HepG2 (cell line): ENCODE measurements around the gene SIRPA. TPM values are rescaled to one million over a fixed set of nuclear protein-coding genes. Genes with fewer than 3 reads are reported as not detected.

ENCODE experiments used
- ATAC-seq: fragments of 200-7000 bp; cut with Tn5 transposase; 3 replicates; pipeline ENCODE4 v1.9.1; 2020; ENCODE audit warnings: mild to moderate bottlenecking, moderate library complexity
- BruUV-seq: library from RNA; stranded (reverse); fragments of 400-500 nt; replicated peaks from 2 replicates; lab custom pipeline; 2021; lab: Mats Ljungman, UMichigan
- CTCF ChIA-PET: fragments of 300-600 bp; formaldehyde crosslinking; extraction: SDS; loops from one replicate; lab custom pipeline; 2021; ENCODE audit warnings: low total read pairs, inconsistent platforms, low intra/inter-chr PET ratio; lab: Yijun Ruan, JAX
- POLR2A ChIA-PET: fragments of 350-600 bp; sonication (Branson Sonifier 250); formaldehyde crosslinking; loops from one replicate; lab custom pipeline; 2020; ENCODE audit warnings: antibody characterized with exemption, inconsistent platforms; lab: Yijun Ruan, JAX
- DNase-seq: peaks from one replicate; pipeline ENCODE4 v3.0.0-alpha.2; 2015; ENCODE audit warnings: low spot score
- FAIRE-seq: peaks from 3 replicates; lab custom pipeline; 2011; peaks lifted over from hg19 to GRCh38; lab: Jason Lieb, UNC
- H2AFZ ChIP-seq: one replicate; pipeline ENCODE4 v1.6.1; 2011; ENCODE audit warnings: low read length, inconsistent platforms
- H3K27ac ChIP-seq: fragments of 300-600 bp; 3 replicates; pipeline ENCODE4 v1.8.0; 2011; ENCODE audit warnings: mixed run types, mild to moderate bottlenecking, mixed read lengths, low read length, inconsistent platforms; ENCODE audit not compliant: insufficient read depth; ENCODE audit errors: extremely low read length
- H3K27me3 ChIP-seq, 2 experiments: fragments of 200-600 bp in 1 of 2; 2 replicates in 1 of 2; 3 replicates in 1 of 2; pipeline versions ENCODE4 v1.6.0 to v1.8.0; 2011; ENCODE audit warnings: low read length in 2 of 2, mild to moderate bottlenecking in 2 of 2, moderate library complexity in 2 of 2, inconsistent platforms in 1 of 2; ENCODE audit not compliant: insufficient read depth in 2 of 2, control insufficient read depth in 1 of 2
- H3K36me3 ChIP-seq, 2 experiments: fragments of 200-600 bp in 1 of 2; replicated peaks in 1 of 2; 2 replicates in 1 of 2; 3 replicates in 1 of 2; pipeline versions ENCODE4 v1.5.1 to v1.8.0; 2011; ENCODE audit warnings: low read length in 2 of 2, inconsistent platforms in 1 of 2; ENCODE audit not compliant: insufficient read depth in 2 of 2, control insufficient read depth in 1 of 2
- H3K4me1 ChIP-seq: 2 replicates; pipeline ENCODE4 v1.5.1; 2012; ENCODE audit warnings: low read length, inconsistent platforms; ENCODE audit not compliant: insufficient read depth
- H3K4me2 ChIP-seq: 2 replicates; pipeline ENCODE4 v1.6.0; 2011; ENCODE audit warnings: low read depth, low read length, inconsistent platforms
- H3K4me3 ChIP-seq, 3 experiments: fragments of 200-600 bp in 1 of 3; sonication (generic), shearing (Covaris generic) in 1 of 3; replicated peaks in 1 of 3; 2 replicates each; pipeline ENCODE4 v1.5.1; 2011 to 2016; ENCODE audit warnings: low read length in 3 of 3, inconsistent platforms in 2 of 3, low read depth in 2 of 3, mild to moderate bottlenecking in 2 of 3, control low read depth in 1 of 3, mixed read lengths in 1 of 3; ENCODE audit not compliant: insufficient read depth in 1 of 3
- H3K79me2 ChIP-seq: one replicate; pipeline ENCODE4 v1.6.1; 2011; ENCODE audit warnings: low read length, inconsistent platforms; ENCODE audit not compliant: insufficient read depth
- H3K9ac ChIP-seq: 2 replicates; pipeline ENCODE4 v1.6.0; 2011; ENCODE audit warnings: mild to moderate bottlenecking, low read depth, low read length, inconsistent platforms; ENCODE audit not compliant: insufficient read depth
- H3K9me3 ChIP-seq: 2 replicates; pipeline ENCODE4 v1.5.1; 2012; ENCODE audit warnings: mild to moderate bottlenecking, low read length
- H4K20me1 ChIP-seq: 2 replicates; pipeline ENCODE4 v1.6.0; 2011; ENCODE audit warnings: inconsistent platforms, mild to moderate bottlenecking, low read length, moderate library complexity; ENCODE audit not compliant: insufficient read depth
- ATF1 ChIP-seq: IDR thresholded peaks from 2 replicates; pipeline ENCODE4 v1.6.1; 2016; ENCODE audit warnings: mild to moderate bottlenecking, control low read depth
- CBX2 ChIP-seq, 2 experiments: fragments of 200-600 bp in 1 of 2; sonication (generic); formaldehyde crosslinking in 1 of 2; IDR thresholded peaks; 2 replicates each; pipeline versions ENCODE4 v1.7.0 to v1.8.1; 2018 to 2022; ENCODE audit warnings: low read depth in 2 of 2, low read length in 1 of 2, mild to moderate bottlenecking in 1 of 2, missing genetic modification reagents in 1 of 2
- CHD4 ChIP-seq: fragments of 200-600 bp; sonication (generic); IDR thresholded peaks from 2 replicates; pipeline ENCODE4 v1.7.0; 2017; ENCODE audit warnings: mild to moderate bottlenecking, low read length, borderline replicate concordance
- EHMT2 ChIP-seq: fragments of 200-600 bp; sonication (generic); IDR thresholded peaks from 2 replicates; pipeline ENCODE4 v1.7.0; 2017; ENCODE audit warnings: antibody characterized with exemption, low read depth, low read length, borderline replicate concordance
- GPN1 ChIP-seq: sonication (generic); formaldehyde crosslinking; IDR thresholded peaks from 2 replicates; pipeline ENCODE4 v1.5.1; 2020; ENCODE audit warnings: missing genetic modification reagents, borderline replicate concordance
- HNRNPH1 ChIP-seq: fragments of 200-400 bp; formaldehyde crosslinking; optimal IDR thresholded peaks from 2 replicates; pipeline ENCODE3; 2017; ENCODE audit warnings: mild to moderate bottlenecking, low read depth, low read length
- HNRNPUL1 ChIP-seq: fragments of 200-400 bp; formaldehyde crosslinking; IDR thresholded peaks from 2 replicates; pipeline ENCODE4 v1.6.1; 2017; ENCODE audit warnings: low read depth, mild to moderate bottlenecking, low read length, moderate library complexity
- SNAPC2 ChIP-seq: sonication (generic); formaldehyde crosslinking; IDR thresholded peaks from 2 replicates; pipeline ENCODE4 v1.8.1; 2022; ENCODE audit warnings: mild to moderate bottlenecking, missing genetic modification reagents
- XBP1 ChIP-seq: sonication (generic); formaldehyde crosslinking; IDR thresholded peaks from 2 replicates; pipeline ENCODE4 v1.5.0; 2020; ENCODE audit warnings: missing genetic modification reagents
- ZBTB1 ChIP-seq: sonication (generic); formaldehyde crosslinking; IDR thresholded peaks from 2 replicates; pipeline ENCODE4 v1.4.0; 2020; ENCODE audit warnings: missing genetic modification reagents, borderline replicate concordance
- ZFYVE20 ChIP-seq: sonication (generic); formaldehyde crosslinking; IDR thresholded peaks from 2 replicates; pipeline ENCODE4 v1.8.0; 2023; ENCODE audit warnings: low read depth, mild to moderate bottlenecking, moderate library complexity, missing genetic modification reagents, borderline replicate concordance
- ZNF251 ChIP-seq: sonication (generic); formaldehyde crosslinking; IDR thresholded peaks from 2 replicates; pipeline ENCODE4 v1.9.0; 2021; ENCODE audit warnings: mild to moderate bottlenecking, missing genetic modification reagents
- ZNF337 ChIP-seq: sonication (generic); formaldehyde crosslinking; IDR thresholded peaks from 2 replicates; pipeline ENCODE4 v1.5.1; 2020; ENCODE audit warnings: missing genetic modification reagents, low read depth, mild to moderate bottlenecking, borderline replicate concordance
- ZNF547 ChIP-seq: sonication (generic); formaldehyde crosslinking; IDR thresholded peaks from 2 replicates; pipeline ENCODE4 v1.5.1; 2020; ENCODE audit warnings: mild to moderate bottlenecking, missing genetic modification reagents
- ZNF563 ChIP-seq: sonication (generic); formaldehyde crosslinking; IDR thresholded peaks from 2 replicates; pipeline ENCODE4 v1.8.0; 2022; ENCODE audit warnings: mild to moderate bottlenecking, moderate library complexity, missing genetic modification reagents
- ZNF644 ChIP-seq: IDR thresholded peaks from 2 replicates; pipeline ENCODE4 v1.6.1; 2016; ENCODE audit warnings: low read depth
- ZNF749 ChIP-seq: sonication (generic); formaldehyde crosslinking; IDR thresholded peaks from 2 replicates; pipeline ENCODE4 v1.8.0; 2022; ENCODE audit warnings: mild to moderate bottlenecking, missing genetic modification reagents, moderate library complexity, borderline replicate concordance
- ZNF780A ChIP-seq: sonication (generic); formaldehyde crosslinking; IDR thresholded peaks from 2 replicates; pipeline ENCODE4 v1.8.0; 2022; ENCODE audit warnings: mild to moderate bottlenecking, missing genetic modification reagents, moderate library complexity
- WGBS: methylation state at CpG from one replicate; pipeline ENCODE4 v1.1.6; 2017; ENCODE audit warnings: low lambda C conversion rate; 5-methylcytosine and 5-hydroxymethylcytosine counted together
- in situ Hi-C: cut with HindIII; loops from 2 replicates; pipeline ENCODE4 v1.10.0; 2017; ENCODE audit warnings: low pct_unique_long_range_greater_than_20kb; ENCODE audit not compliant: extremely low pct_ligation_motif_present
- intact Hi-C: fragments of 100-400 bp; cut with micrococcal nuclease; formaldehyde crosslinking; loops from one replicate; pipeline ENCODE4 v1.10.0; 2022; ENCODE audit not compliant: unreplicated experiment
- polyA plus RNA-seq, 8 experiments: library from polyadenylated mRNA; depleted of rRNA in 3 of 8; stranded (reverse) in 7 of 8; unstranded in 1 of 8; fragments of >200 nt; fragmentation: Illumina TruSeq in 4 of 8; extraction: Trizol in 4 of 8; gene quantifications; 2 replicates each; pipeline versions ENCODE4 v1.2.1 to v1.2.3, GENCODE V29; 2011 to 2016; ENCODE audit warnings: low read depth in 4 of 8, missing spikeins in 1 of 8, mixed read lengths in 1 of 8; ENCODE audit not compliant: insufficient read depth in 1 of 8
- total RNA-seq, 5 experiments: library from RNA; depleted of rRNA; stranded (reverse); fragments of >200 nt; fragmentation: Illumina TruSeq; extraction: Trizol; gene quantifications; 2 replicates each; pipeline ENCODE4 v1.2.3, GENCODE V29; 2016; ENCODE audit warnings: low read depth in 1 of 5
- TF ChIP-seq, protein P1 (sequence below): sonication (generic); formaldehyde crosslinking; IDR thresholded peaks from 2 replicates; pipeline ENCODE4 v1.4.0; 2020; ENCODE audit warnings: missing genetic modification reagents, borderline replicate concordance
- TF ChIP-seq, protein P2 (sequence below): IDR thresholded peaks from 2 replicates; pipeline ENCODE4 v1.6.1; 2016; ENCODE audit warnings: mild to moderate bottlenecking, missing biosample characterization, missing genetic modification reagents

SIRPA gene
- total and polyA plus RNA-seq, 2 of the 13 experiments (the other 11 are each of a cell fraction or from before 2014, with no cell fraction given) = 7.2 to 17.6 TPM

DNA sequence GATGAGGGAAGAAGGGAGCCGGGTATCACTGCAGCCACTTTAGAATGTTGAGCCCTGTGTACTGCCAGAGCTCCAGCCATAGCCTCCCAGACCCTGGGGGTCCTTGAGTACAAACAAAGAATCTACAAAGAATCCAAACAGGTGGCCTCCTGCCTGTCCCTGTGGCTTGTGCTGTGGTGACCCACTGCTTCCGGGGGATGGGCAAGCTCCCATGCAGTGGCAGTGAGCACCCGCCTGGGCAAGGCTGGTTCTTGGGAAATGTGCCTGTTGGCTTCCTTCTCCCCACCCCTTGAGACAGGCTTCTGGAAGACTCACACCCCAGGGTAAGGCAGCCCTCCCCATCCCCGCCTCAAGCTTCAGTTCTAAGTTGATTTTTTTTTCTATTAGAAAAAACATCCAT is 13.9 kb downstream of the SIRPA start:
- CTCF ChIA-PET = no interaction called here
- Histone ChIP-seq H3K36me3 (no peaks in the 10 kb centered on the region), H3K4me2 (no peak overlapping the region), H3K79me2 (no peaks in the 10 kb centered on the region), H3K27me3 (no peaks in the 10 kb centered on the region), H2AFZ (no peak overlapping the region), H3K4me1 (peaks cover 8% of the 10 kb centered on the region; the same call in 1 of the 2 replicates), H3K9ac (no peak overlapping the region), H3K9me3 (no peaks in the 10 kb centered on the region), H4K20me1 (no peaks in the 10 kb centered on the region), H3K27ac (no peak overlapping the region), H3K4me3 (no peak overlapping the region)
- TF ChIP-seq GPN1 (CRISPR knock-in tag) (no peak), CHD4 (no peak), ZNF780A (CRISPR knock-in tag) (no peak), ZNF749 (no peak)
- in situ Hi-C loops = no loop called here
- ATAC-seq (no peak), FAIRE-seq (no peak), DNase-seq (no peak)
- 88% methylated on average over 4 of the region's 4 CpGs for WGBS
- no TSS peak for BruUV-seq
- intact Hi-C loops = no loop called here
- POLR2A ChIA-PET = no interaction called here

- no peak overlapping the region for H3K27ac ChIP-seq
- CTCF ChIA-PET = no interaction called here
- H3K4me3 ChIP-seq = no peak overlapping the region
- H3K4me2 ChIP-seq = no peak overlapping the region
- intact Hi-C loops (no loop called here), in situ Hi-C loops (no loop called here)
- WGBS = 91% methylated on average over 10 of the region's 10 CpGs
- FAIRE-seq = no peak
- BruUV-seq = no TSS peak
- no peaks in the 10 kb centered on the region for H3K9me3 ChIP-seq
- DNase-seq = no peak
- peaks cover 2 to 11% of the 10 kb centered on the region in 2 experiments; a peak in 1 of 5 replicates for H3K36me3 ChIP-seq
- H3K79me2 ChIP-seq = no peaks in the 10 kb centered on the region
- H2AFZ ChIP-seq = no peak overlapping the region
- no peaks in the 10 kb centered on the region for H3K27me3 ChIP-seq
- no peak for ATAC-seq
- POLR2A ChIA-PET = no interaction called here
- peaks cover 3% of the 10 kb centered on the region; the same call in 1 of the 2 replicates for H3K4me1 ChIP-seq
- no peaks in the 10 kb centered on the region for H4K20me1 ChIP-seq
- H3K9ac ChIP-seq = no peak overlapping the region
- TF ChIP-seq, protein P1, sequence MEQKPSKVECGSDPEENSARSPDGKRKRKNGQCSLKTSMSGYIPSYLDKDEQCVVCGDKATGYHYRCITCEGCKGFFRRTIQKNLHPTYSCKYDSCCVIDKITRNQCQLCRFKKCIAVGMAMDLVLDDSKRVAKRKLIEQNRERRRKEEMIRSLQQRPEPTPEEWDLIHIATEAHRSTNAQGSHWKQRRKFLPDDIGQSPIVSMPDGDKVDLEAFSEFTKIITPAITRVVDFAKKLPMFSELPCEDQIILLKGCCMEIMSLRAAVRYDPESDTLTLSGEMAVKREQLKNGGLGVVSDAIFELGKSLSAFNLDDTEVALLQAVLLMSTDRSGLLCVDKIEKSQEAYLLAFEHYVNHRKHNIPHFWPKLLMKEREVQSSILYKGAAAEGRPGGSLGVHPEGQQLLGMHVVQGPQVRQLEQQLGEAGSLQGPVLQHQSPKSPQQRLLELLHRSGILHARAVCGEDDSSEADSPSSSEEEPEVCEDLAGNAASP (CRISPR knock-in tag) = no peak
- TF ChIP-seq HNRNPUL1 (no peak), SNAPC2 (CRISPR knock-in tag) (no peak), ZNF337 (CRISPR knock-in tag) (no peak), ZNF644 (CRISPR knock-in tag) (no peak), EHMT2 (no peak), HNRNPH1 (no peak), ZNF251 (no peak), ZBTB1 (CRISPR knock-in tag) (no peak), CBX2 (IDR thresholded peaks at IDR 0.05; ENCODE audit: low read depth, low read length) (no peak), CBX2 (CRISPR knock-in tag; IDR thresholded peaks at IDR 0.05; ENCODE audit: low read depth) (no peak), ZFYVE20 (CRISPR knock-in tag) (no peak), ZNF563 (no peak), XBP1 (CRISPR knock-in tag) (no peak), ATF1 (CRISPR knock-in tag) (no peak), ZNF547 (CRISPR knock-in tag) (no peak)
- TF ChIP-seq, protein P2, sequence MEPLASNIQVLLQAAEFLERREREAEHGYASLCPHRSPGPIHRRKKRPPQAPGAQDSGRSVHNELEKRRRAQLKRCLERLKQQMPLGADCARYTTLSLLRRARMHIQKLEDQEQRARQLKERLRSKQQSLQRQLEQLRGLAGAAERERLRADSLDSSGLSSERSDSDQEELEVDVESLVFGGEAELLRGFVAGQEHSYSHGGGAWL (CRISPR knock-in tag) = no peak
Measured at GRCh38 chr20:1911536-1911935, 16.3 kb downstream of the SIRPA start.
